ENCODE data around the gene NFIA.

Gene NFIA

GRCh38 chr1:61110554-61110953, 28.2 kb downstream of the NFIA start:
- ATAC-seq (replicated peaks) (no peak), DNase-seq (no peak)
- Mint-ChIP-seq H3K27me3 (no peaks in the 10 kb centered on the region), H3K4me3 (no peak overlapping the region), H3K27ac (no peak overlapping the region), H3K9me3 (no peaks in the 10 kb centered on the region), H3K36me3 (ENCODE audit: insufficient read depth) (no peaks in the 10 kb centered on the region), H3K4me1 (ENCODE audit: low read depth in 2 of 2) (no peaks in the 10 kb centered on the region)

GRCh38 chr1:61111084-61112004, 29.0 kb downstream of the NFIA start:
- DNase-seq (no peak), ATAC-seq (replicated peaks) (no peak)
- Mint-ChIP-seq H3K9me3 (no peaks in the 10 kb centered on the region), H3K27me3 (no peaks in the 10 kb centered on the region), H3K36me3 (ENCODE audit: insufficient read depth) (no peaks in the 10 kb centered on the region), H3K27ac (no peak overlapping the region), H3K4me3 (no peak overlapping the region), H3K4me1 (ENCODE audit: low read depth in 2 of 2) (no peaks in the 10 kb centered on the region)

GRCh38 chr1:61114178-61114870, 32.0 kb downstream of the NFIA start:
- no peaks in the 10 kb centered on the region for H3K27me3 Mint-ChIP-seq
- H3K9me3 Mint-ChIP-seq = no peaks in the 10 kb centered on the region
- no peak overlapping the region for H3K4me3 Mint-ChIP-seq
- no peak for DNase-seq
- peaks cover 0 to 5% of the 10 kb centered on the region in 2 donors for H3K4me1 Mint-ChIP-seq (ENCODE audit: low read depth in 2 of 2)
- H3K36me3 Mint-ChIP-seq (ENCODE audit: insufficient read depth) = no peaks in the 10 kb centered on the region
- no peak for ATAC-seq (replicated peaks)
- H3K27ac Mint-ChIP-seq = no peak overlapping the region

- Mint-ChIP-seq H3K27ac (no peak overlapping the region), H3K4me1 (ENCODE audit: low read depth in 2 of 2) (peaks cover 0 to 5% of the 10 kb centered on the region in 2 donors), H3K4me3 (no peak overlapping the region), H3K9me3 (no peaks in the 10 kb centered on the region), H3K36me3 (ENCODE audit: insufficient read depth) (no peaks in the 10 kb centered on the region), H3K27me3 (no peaks in the 10 kb centered on the region)
- ATAC-seq (replicated peaks) = no peak
- DNase-seq = no peak
Measured at GRCh38 chr1:61115436-61115835, 33.1 kb downstream of the NFIA start.

GRCh38 chr1:61116421-61116820, 34.1 kb downstream of the NFIA start:
- Mint-ChIP-seq H3K4me3 (no peak overlapping the region), H3K36me3 (ENCODE audit: insufficient read depth) (no peaks in the 10 kb centered on the region), H3K4me1 (ENCODE audit: low read depth in 2 of 2) (peaks cover 0 to 7% of the 10 kb centered on the region in 2 donors), H3K9me3 (no peaks in the 10 kb centered on the region), H3K27ac (no peak overlapping the region), H3K27me3 (no peaks in the 10 kb centered on the region)
- DNase-seq (no peak), ATAC-seq (replicated peaks) (no peak)

GRCh38 chr1:61117283-61117682, 34.9 kb downstream of the NFIA start:
- Mint-ChIP-seq H3K9me3 (no peaks in the 10 kb centered on the region), H3K27ac (no peak overlapping the region), H3K4me3 (no peak overlapping the region), H3K4me1 (ENCODE audit: low read depth in 2 of 2) (peaks cover 0 to 7% of the 10 kb centered on the region in 2 donors), H3K36me3 (ENCODE audit: insufficient read depth) (no peaks in the 10 kb centered on the region), H3K27me3 (no peaks in the 10 kb centered on the region)
- no peak for DNase-seq
- ATAC-seq (replicated peaks) = no peak

- no peaks in the 10 kb centered on the region for H3K9me3 Mint-ChIP-seq
- ATAC-seq (replicated peaks) (no peak), DNase-seq (no peak)
- no peaks in the 10 kb centered on the region for H3K27me3 Mint-ChIP-seq
- H3K27ac Mint-ChIP-seq = no peak overlapping the region
- no peaks in the 10 kb centered on the region for H3K36me3 Mint-ChIP-seq (ENCODE audit: insufficient read depth)
- peaks cover 0 to 7% of the 10 kb centered on the region in 2 donors for H3K4me1 Mint-ChIP-seq (ENCODE audit: low read depth in 2 of 2)
- H3K4me3 Mint-ChIP-seq = no peak overlapping the region
Measured at GRCh38 chr1:61119085-61119484, 36.7 kb downstream of the NFIA start.

GRCh38 chr1:61120246-61120840, 38.0 kb downstream of the NFIA start:
- DNase-seq = no peak
- Mint-ChIP-seq H3K27me3 (no peaks in the 10 kb centered on the region), H3K9me3 (no peaks in the 10 kb centered on the region)

GRCh38 chr1:61120998-61121397, 38.6 kb downstream of the NFIA start:
- no peak for DNase-seq
- Mint-ChIP-seq H3K36me3 (ENCODE audit: insufficient read depth) (no peaks in the 10 kb centered on the region), H3K27me3 (no peaks in the 10 kb centered on the region), H3K9me3 (no peaks in the 10 kb centered on the region), H3K4me3 (no peak overlapping the region), H3K27ac (no peak overlapping the region), H3K4me1 (ENCODE audit: low read depth in 2 of 2) (peaks cover 2 to 7% of the 10 kb centered on the region in 2 donors)
- ATAC-seq (replicated peaks) = no peak

More at GRCh38 chr1:61120246-61120840, 38.0 kb downstream of the NFIA start:
- Mint-ChIP-seq H3K4me1 (ENCODE audit: low read depth in 2 of 2) (peaks cover under 1 to 7% of the 10 kb centered on the region in 2 donors), H3K36me3 (ENCODE audit: insufficient read depth) (no peaks in the 10 kb centered on the region), H3K4me3 (no peak overlapping the region), H3K27ac (no peak overlapping the region)
- no peak for ATAC-seq (replicated peaks)

- Mint-ChIP-seq H3K4me1 (ENCODE audit: low read depth in 2 of 2) (peaks cover 2 to 7% of the 10 kb centered on the region in 2 donors), H3K27me3 (no peaks in the 10 kb centered on the region), H3K4me3 (no peak overlapping the region), H3K27ac (no peak overlapping the region), H3K36me3 (ENCODE audit: insufficient read depth) (no peaks in the 10 kb centered on the region), H3K9me3 (no peaks in the 10 kb centered on the region)
- ATAC-seq (replicated peaks) = no peak
- DNase-seq = no peak
Measured at GRCh38 chr1:61121631-61122030, 39.3 kb downstream of the NFIA start.

GRCh38 chr1:61122389-61122788, 40.0 kb downstream of the NFIA start:
- DNase-seq = no peak
- Mint-ChIP-seq H3K4me1 (ENCODE audit: low read depth in 2 of 2) (peaks cover 2 to 7% of the 10 kb centered on the region in 2 donors), H3K4me3 (no peak overlapping the region), H3K9me3 (no peaks in the 10 kb centered on the region), H3K27ac (no peak overlapping the region), H3K27me3 (no peaks in the 10 kb centered on the region), H3K36me3 (ENCODE audit: insufficient read depth) (no peaks in the 10 kb centered on the region)
- no peak for ATAC-seq (replicated peaks)

GRCh38 chr1:61123326-61123725, 41.0 kb downstream of the NFIA start:
- Mint-ChIP-seq H3K4me3 (no peak overlapping the region), H3K9me3 (no peaks in the 10 kb centered on the region), H3K27me3 (no peaks in the 10 kb centered on the region), H3K4me1 (ENCODE audit: low read depth in 2 of 2) (peaks cover 2 to 6% of the 10 kb centered on the region in 2 donors), H3K36me3 (ENCODE audit: insufficient read depth) (no peaks in the 10 kb centered on the region), H3K27ac (no peak overlapping the region)
- DNase-seq (no peak), ATAC-seq (replicated peaks) (no peak)

GRCh38 chr1:61124078-61124477, 41.7 kb downstream of the NFIA start:
- DNase-seq = no peak
- H3K27me3 Mint-ChIP-seq = no peaks in the 10 kb centered on the region
- ATAC-seq (replicated peaks) = no peak
- H3K9me3 Mint-ChIP-seq = no peaks in the 10 kb centered on the region
- H3K4me1 Mint-ChIP-seq (ENCODE audit: low read depth in 2 of 2) = peaks cover 2 to 3% of the 10 kb centered on the region in 2 donors
- no peaks in the 10 kb centered on the region for H3K36me3 Mint-ChIP-seq (ENCODE audit: insufficient read depth)
- no peak overlapping the region for H3K27ac Mint-ChIP-seq
- H3K4me3 Mint-ChIP-seq = no peak overlapping the region
